SK-N-SH (cell line): Measurements from ENCODE around the gene PTPA. TPM values are rescaled to one million over a fixed set of nuclear protein-coding genes. Genes with fewer than 3 reads are reported as not detected.

Experiments
- CTCF ChIA-PET: fragments of 300-600, 350-600 bp; formaldehyde crosslinking; extraction: SDS; loops from one replicate; lab custom pipeline; 2021; lab: Yijun Ruan, JAX
- POLR2A ChIA-PET: fragments of 350-600 bp; sonication (Branson Sonifier 250); formaldehyde crosslinking; extraction: SDS; loops from one replicate; lab custom pipeline; 2020; ENCODE audit warnings: antibody characterized with exemption, inconsistent platforms; lab: Yijun Ruan, JAX
- DNase-seq: peaks from one replicate; pipeline ENCODE4 v3.0.0; 2012
- H2AFZ ChIP-seq: fragments of 200-600 bp; sonication (generic); 2 replicates; pipeline ENCODE4 v1.8.1; 2016; ENCODE audit warnings: antibody characterized with exemption, mild to moderate bottlenecking, low read depth
- H3F3A ChIP-seq: fragments of 200-600 bp; sonication (generic); replicated peaks from 2 replicates; pipeline ENCODE3; 2016; ENCODE audit warnings: antibody characterized with exemption, mild to moderate bottlenecking; ENCODE audit not compliant: insufficient read depth
- H3K27ac ChIP-seq, 2 experiments: fragments of 200-500 bp in 1 of 2; fragments of 200-600 bp in 1 of 2; sonication (Bioruptor generic) in 1 of 2; sonication (generic), shearing (Covaris generic) in 1 of 2; 2 replicates each; pipeline versions ENCODE4 v1.5.1 to v1.6.1; 2014 to 2016; ENCODE audit warnings: low read depth in 2 of 2, inconsistent platforms in 1 of 2, low read length in 1 of 2, mild to moderate bottlenecking in 1 of 2, mixed read lengths in 1 of 2
- H3K27me3 ChIP-seq: fragments of 200-600 bp; sonication (generic), shearing (Covaris generic); 2 replicates; pipeline ENCODE4 v1.6.1; 2016; ENCODE audit warnings: mixed run types; ENCODE audit not compliant: insufficient read depth
- H3K36me3 ChIP-seq, 2 experiments: fragments of 200-500 bp in 1 of 2; fragments of 200-600 bp in 1 of 2; sonication (Bioruptor generic) in 1 of 2; sonication (generic) in 1 of 2; replicated peaks in 1 of 2; 2 replicates each; pipeline versions ENCODE3 to v1.5.1; 2014 to 2016; ENCODE audit warnings: low read length in 1 of 2, mild to moderate bottlenecking in 1 of 2; ENCODE audit not compliant: insufficient read depth in 2 of 2, control insufficient read depth in 1 of 2
- H3K4me1 ChIP-seq, 2 experiments: fragments of 200-500 bp in 1 of 2; fragments of 200-600 bp in 1 of 2; sonication (Bioruptor generic) in 1 of 2; sonication (generic), shearing (Covaris generic) in 1 of 2; 2 replicates each; pipeline versions ENCODE4 v1.5.1 to v1.6.1; 2014 to 2016; ENCODE audit warnings: low read depth in 1 of 2, low read length in 1 of 2, mixed run types in 1 of 2; ENCODE audit not compliant: insufficient read depth in 2 of 2, control insufficient read depth in 1 of 2
- H3K4me2 ChIP-seq: fragments of 200-600 bp; sonication (generic), shearing (Covaris generic); 2 replicates; pipeline ENCODE4 v1.6.1; 2017; ENCODE audit warnings: mixed run types
- H3K4me3 ChIP-seq, 2 experiments: fragments of 200-500 bp in 1 of 2; fragments of 200-600 bp in 1 of 2; sonication (Bioruptor generic) in 1 of 2; sonication (generic), shearing (Covaris generic) in 1 of 2; 2 replicates each; pipeline versions ENCODE4 v1.5.1 to v1.8.1; 2014 to 2016; ENCODE audit warnings: low read depth in 2 of 2, inconsistent platforms in 1 of 2, low read length in 1 of 2, mild to moderate bottlenecking in 1 of 2, mixed read lengths in 1 of 2, moderate library complexity in 1 of 2
- H3K79me2 ChIP-seq: fragments of 200-600 bp; sonication (generic); 2 replicates; pipeline ENCODE4 v1.8.1; 2017; ENCODE audit warnings: mild to moderate bottlenecking; ENCODE audit not compliant: insufficient read depth
- H3K9ac ChIP-seq: fragments of 200-600 bp; sonication (generic); 2 replicates; pipeline ENCODE4 v1.6.1; 2017; ENCODE audit warnings: mixed run types
- H3K9me2 ChIP-seq: fragments of 200-600 bp; sonication (generic); 2 replicates; pipeline ENCODE4 v1.6.1; 2017; ENCODE audit warnings: mixed run types
- H3K9me3 ChIP-seq: fragments of 200-600 bp; sonication (generic); 2 replicates; pipeline ENCODE4 v1.6.1; 2017; ENCODE audit warnings: mixed run types, mild to moderate bottlenecking, moderate library complexity
- H4K20me1 ChIP-seq: fragments of 200-600 bp; sonication (generic); 2 replicates; pipeline ENCODE4 v1.6.1; 2017; ENCODE audit warnings: mild to moderate bottlenecking, mixed run types; ENCODE audit not compliant: insufficient read depth
- ELF1 ChIP-seq: IDR thresholded peaks from 2 replicates; pipeline ENCODE4 v1.4.0; 2012
- FOXJ3 ChIP-seq: sonication (generic); formaldehyde crosslinking; IDR thresholded peaks from 2 replicates; pipeline ENCODE4 v1.5.1; 2020; ENCODE audit warnings: mild to moderate bottlenecking, missing genetic modification reagents
- FOXM1 ChIP-seq: IDR thresholded peaks from 2 replicates; pipeline ENCODE4 v1.4.0; 2012; ENCODE audit warnings: low read depth, mild to moderate bottlenecking
- GABPA ChIP-seq: IDR thresholded peaks from 2 replicates; pipeline ENCODE4 v1.4.0; 2012; ENCODE audit warnings: low read depth, mild to moderate bottlenecking
- JUND ChIP-seq: IDR thresholded peaks from 2 replicates; pipeline ENCODE4 v1.4.0; 2012
- MEF2A ChIP-seq: IDR thresholded peaks from 2 replicates; pipeline ENCODE4 v1.4.0; 2012; ENCODE audit warnings: low read depth, borderline replicate concordance
- NFIC ChIP-seq: IDR thresholded peaks from 2 replicates; pipeline ENCODE4 v1.4.0; 2012; ENCODE audit warnings: borderline replicate concordance
- PBX3 ChIP-seq: IDR thresholded peaks from 2 replicates; pipeline ENCODE4; 2012
- POLR2AphosphoS5 ChIP-seq: IDR thresholded peaks from 2 replicates; pipeline ENCODE4 v1.6.1; 2012; ENCODE audit warnings: low read depth, low read length
- RAD21 ChIP-seq: IDR thresholded peaks from 2 replicates; pipeline ENCODE4 v1.6.1; 2012; ENCODE audit warnings: mild to moderate bottlenecking, low read length
- RCOR1 ChIP-seq: fragments of 150-350 bp; IDR thresholded peaks from 2 replicates; pipeline ENCODE4 v1.6.1; 2017; ENCODE audit warnings: antibody characterized with exemption, low read length
- REST ChIP-seq: IDR thresholded peaks from 2 replicates; pipeline ENCODE4 v1.6.1; 2012; ENCODE audit warnings: mild to moderate bottlenecking, low read depth, low read length, moderate library complexity
- RXRA ChIP-seq: IDR thresholded peaks from 2 replicates; pipeline ENCODE4 v1.4.0; 2012; ENCODE audit warnings: low read depth, mild to moderate bottlenecking, borderline replicate concordance
- SIN3A ChIP-seq: IDR thresholded peaks from 2 replicates; pipeline ENCODE4 v1.6.1; 2012; ENCODE audit warnings: low read depth, mild to moderate bottlenecking, low read length, moderate library complexity, borderline replicate concordance
- TAF1 ChIP-seq: IDR thresholded peaks from 2 replicates; pipeline ENCODE4 v1.6.1; 2012; ENCODE audit warnings: low read depth, mild to moderate bottlenecking, low read length, moderate library complexity, borderline replicate concordance
- USF2 ChIP-seq: fragments of 150-350 bp; IDR thresholded peaks from 2 replicates; pipeline ENCODE4 v1.6.1; 2017; ENCODE audit warnings: antibody characterized with exemption, low read length, low read depth, borderline replicate concordance
- WGBS: methylation state at CpG from one replicate; pipeline ENCODE4 v1.1.6; 2017; ENCODE audit warnings: low lambda C conversion rate; 5-methylcytosine and 5-hydroxymethylcytosine counted together
- polyA plus RNA-seq, 3 experiments: library from polyadenylated mRNA; depleted of rRNA; stranded (reverse); fragments of >200 nt; gene quantifications; 2 replicates each; pipeline ENCODE4 v1.2.3, GENCODE V29; 2012
- TF ChIP-seq, protein P1 (sequence below): IDR thresholded peaks from 2 replicates; pipeline ENCODE4 v1.4.0; 2012; ENCODE audit warnings: low read depth, borderline replicate concordance

Gene PTPA
- polyA plus RNA-seq, 1 of the 3 experiments (the other 2 are of a cell fraction), result 130 TPM

DNA sequence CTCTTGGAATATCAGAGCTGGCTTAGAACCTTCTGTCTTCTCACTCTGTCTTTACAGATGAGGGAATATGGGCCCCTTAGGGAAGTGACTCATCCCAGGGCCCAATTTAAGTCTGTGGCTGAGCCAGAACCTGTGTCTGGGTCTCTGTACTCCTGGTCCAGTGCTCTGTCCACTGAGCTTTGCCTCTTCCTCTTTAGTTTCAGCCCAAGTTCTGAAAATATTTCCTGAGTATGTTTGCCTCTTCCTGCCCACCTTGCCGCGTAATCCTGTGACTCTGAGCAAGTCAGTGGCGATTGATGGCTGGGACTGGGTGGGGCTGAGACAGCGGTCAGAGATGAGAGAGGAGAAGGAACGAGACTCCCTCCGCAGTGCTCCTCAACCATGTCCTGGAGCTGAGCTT lies 59.0 kb downstream of the PTPA start (continued):
- no peak for TF ChIP-seq REST
- no peak for TF ChIP-seq RXRA
- no peak for TF ChIP-seq RAD21
- TF ChIP-seq, protein P1, sequence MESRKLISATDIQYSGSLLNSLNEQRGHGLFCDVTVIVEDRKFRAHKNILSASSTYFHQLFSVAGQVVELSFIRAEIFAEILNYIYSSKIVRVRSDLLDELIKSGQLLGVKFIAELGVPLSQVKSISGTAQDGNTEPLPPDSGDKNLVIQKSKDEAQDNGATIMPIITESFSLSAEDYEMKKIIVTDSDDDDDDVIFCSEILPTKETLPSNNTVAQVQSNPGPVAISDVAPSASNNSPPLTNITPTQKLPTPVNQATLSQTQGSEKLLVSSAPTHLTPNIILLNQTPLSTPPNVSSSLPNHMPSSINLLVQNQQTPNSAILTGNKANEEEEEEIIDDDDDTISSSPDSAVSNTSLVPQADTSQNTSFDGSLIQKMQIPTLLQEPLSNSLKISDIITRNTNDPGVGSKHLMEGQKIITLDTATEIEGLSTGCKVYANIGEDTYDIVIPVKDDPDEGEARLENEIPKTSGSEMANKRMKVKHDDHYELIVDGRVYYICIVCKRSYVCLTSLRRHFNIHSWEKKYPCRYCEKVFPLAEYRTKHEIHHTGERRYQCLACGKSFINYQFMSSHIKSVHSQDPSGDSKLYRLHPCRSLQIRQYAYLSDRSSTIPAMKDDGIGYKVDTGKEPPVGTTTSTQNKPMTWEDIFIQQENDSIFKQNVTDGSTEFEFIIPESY, result no peak
- no peak for TF ChIP-seq USF2
- TF ChIP-seq TAF1, result no peak
- no peak for TF ChIP-seq MEF2A

- DNase-seq, result no peak
- Histone ChIP-seq H3K36me3 (peaks cover 0 to 10% of the 10 kb centered on the region in 2 experiments), H3F3A (peaks cover 46% of the 10 kb centered on the region), H3K9ac (no peak overlapping the region), H3K27ac (peak overlapping the region in 1 of 2 experiments; percentile 97; a peak in 1 of 4 replicates), H3K9me3 (no peaks in the 10 kb centered on the region), H2AFZ (no peak overlapping the region), H3K9me2 (no peaks in the 10 kb centered on the region), H3K79me2 (peaks cover 31% of the 10 kb centered on the region), H4K20me1 (peaks cover 14% of the 10 kb centered on the region), H3K4me2 (no peak overlapping the region), H3K4me3 (no peak overlapping the region), H3K4me1 (peaks cover 13 to 18% of the 10 kb centered on the region in 2 experiments; a peak in 3 of 4 replicates), H3K27me3 (no peaks in the 10 kb centered on the region)
- ChIA-PET POLR2A (interaction anchor here (0.6 to 1.8 kb wide), 5 partner anchors 32 to 614 kb away, joined by 3 to 13 read pairs (median 4); no protein-coding TSS in a partner anchor), CTCF (interaction anchor here (0.5 to 9.3 kb wide), 20 partner anchors 11 to 453 kb away, joined by 3 to 193 read pairs (median 8); partner anchors contain the start of genes C9orf50 and NTMT1)
- WGBS, result 92% methylated on average over 7 of the region's 7 CpGs
- TF ChIP-seq FOXJ3 (CRISPR knock-in tag) (no peak), PBX3 (no peak), SIN3A (no peak), RCOR1 (no peak), POLR2AphosphoS5 (no peak), ELF1 (no peak), FOXM1 (no peak), GABPA (no peak), NFIC (no peak), JUND (no peak)
- TF ChIP-seq, protein P1, result no peak
These were observed 61.0 kb downstream of the PTPA start for GRCh38 chr9:129171993-129172751.
